Raji (cell line): ENCODE measurements around the gene HMGXB4.

Experiments
- POLR2A ChIP-seq: IDR thresholded peaks from 2 replicates; pipeline ENCODE4 v1.6.1; 2011; ENCODE audit warnings: low read depth, low read length, control low read depth; ENCODE audit not compliant: insufficient read depth

Gene HMGXB4

GRCh38 chr22:35344956-35345690 is 87.8 kb downstream of the HMGXB4 start:
- TF ChIP-seq POLR2A: no peak
